Measurements from ENCODE around the gene ZNF423.

DNA sequence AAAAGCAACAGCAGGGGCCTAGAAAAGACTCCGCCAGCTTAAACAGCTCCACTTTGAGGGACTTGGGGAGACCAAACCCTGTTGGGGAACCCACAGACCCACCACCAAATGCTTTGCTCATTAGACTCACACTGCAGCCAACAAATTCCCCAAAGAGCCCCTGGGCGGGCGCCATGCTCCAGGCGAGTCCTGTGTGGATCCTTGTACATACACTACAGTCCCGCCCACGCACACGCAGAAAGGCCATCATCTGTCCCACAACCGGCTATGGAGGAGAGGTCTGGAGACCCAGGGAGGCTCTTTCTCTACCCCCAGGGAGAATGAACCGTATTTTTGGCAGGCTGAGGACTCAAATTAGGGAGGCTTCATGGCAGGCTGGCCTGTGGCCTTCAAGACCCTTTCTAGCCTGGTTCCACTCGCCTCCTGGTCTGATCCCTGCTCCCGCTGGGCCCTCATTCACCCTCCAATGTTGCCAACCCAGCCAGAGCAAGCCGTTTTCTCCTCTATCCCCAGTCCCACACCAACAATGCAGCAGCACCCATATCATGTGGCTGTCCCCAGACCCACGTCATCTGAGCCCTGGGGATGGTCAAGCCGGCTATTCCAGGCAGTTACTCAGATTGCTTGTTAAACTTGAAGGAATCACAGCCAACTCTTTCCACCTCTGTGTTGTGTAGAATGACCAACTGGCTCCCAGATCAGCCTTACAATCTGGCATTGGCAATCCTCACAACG is 27.2 kb downstream of the ZNF423 start:
- TF ChIP-seq EP300 (IDR thresholded peaks at IDR 0.05; ENCODE audit: borderline replicate concordance in 1 of 2, low read depth in 1 of 2, low read length in 1 of 2) = no peak
- TF ChIP-seq POLR2AphosphoS5 (IDR thresholded peaks at IDR 0.05; ENCODE audit: low read depth, low read length) = no peak
- TF ChIP-seq, protein P1, sequence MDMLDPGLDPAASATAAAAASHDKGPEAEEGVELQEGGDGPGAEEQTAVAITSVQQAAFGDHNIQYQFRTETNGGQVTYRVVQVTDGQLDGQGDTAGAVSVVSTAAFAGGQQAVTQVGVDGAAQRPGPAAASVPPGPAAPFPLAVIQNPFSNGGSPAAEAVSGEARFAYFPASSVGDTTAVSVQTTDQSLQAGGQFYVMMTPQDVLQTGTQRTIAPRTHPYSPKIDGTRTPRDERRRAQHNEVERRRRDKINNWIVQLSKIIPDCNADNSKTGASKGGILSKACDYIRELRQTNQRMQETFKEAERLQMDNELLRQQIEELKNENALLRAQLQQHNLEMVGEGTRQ (IDR thresholded peaks at IDR 0.05; ENCODE audit: borderline replicate concordance, low read depth, low read length) = no peak
- TF ChIP-seq RXRA (IDR thresholded peaks at IDR 0.05; ENCODE audit: borderline replicate concordance, low read depth) = no peak
- TF ChIP-seq, protein P2, sequence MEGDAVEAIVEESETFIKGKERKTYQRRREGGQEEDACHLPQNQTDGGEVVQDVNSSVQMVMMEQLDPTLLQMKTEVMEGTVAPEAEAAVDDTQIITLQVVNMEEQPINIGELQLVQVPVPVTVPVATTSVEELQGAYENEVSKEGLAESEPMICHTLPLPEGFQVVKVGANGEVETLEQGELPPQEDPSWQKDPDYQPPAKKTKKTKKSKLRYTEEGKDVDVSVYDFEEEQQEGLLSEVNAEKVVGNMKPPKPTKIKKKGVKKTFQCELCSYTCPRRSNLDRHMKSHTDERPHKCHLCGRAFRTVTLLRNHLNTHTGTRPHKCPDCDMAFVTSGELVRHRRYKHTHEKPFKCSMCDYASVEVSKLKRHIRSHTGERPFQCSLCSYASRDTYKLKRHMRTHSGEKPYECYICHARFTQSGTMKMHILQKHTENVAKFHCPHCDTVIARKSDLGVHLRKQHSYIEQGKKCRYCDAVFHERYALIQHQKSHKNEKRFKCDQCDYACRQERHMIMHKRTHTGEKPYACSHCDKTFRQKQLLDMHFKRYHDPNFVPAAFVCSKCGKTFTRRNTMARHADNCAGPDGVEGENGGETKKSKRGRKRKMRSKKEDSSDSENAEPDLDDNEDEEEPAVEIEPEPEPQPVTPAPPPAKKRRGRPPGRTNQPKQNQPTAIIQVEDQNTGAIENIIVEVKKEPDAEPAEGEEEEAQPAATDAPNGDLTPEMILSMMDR (IDR thresholded peaks at IDR 0.05) = no peak
- no peak for TF ChIP-seq MXI1 (IDR thresholded peaks at IDR 0.05; ENCODE audit: low read depth, low read length)
- TF ChIP-seq, protein P3, sequence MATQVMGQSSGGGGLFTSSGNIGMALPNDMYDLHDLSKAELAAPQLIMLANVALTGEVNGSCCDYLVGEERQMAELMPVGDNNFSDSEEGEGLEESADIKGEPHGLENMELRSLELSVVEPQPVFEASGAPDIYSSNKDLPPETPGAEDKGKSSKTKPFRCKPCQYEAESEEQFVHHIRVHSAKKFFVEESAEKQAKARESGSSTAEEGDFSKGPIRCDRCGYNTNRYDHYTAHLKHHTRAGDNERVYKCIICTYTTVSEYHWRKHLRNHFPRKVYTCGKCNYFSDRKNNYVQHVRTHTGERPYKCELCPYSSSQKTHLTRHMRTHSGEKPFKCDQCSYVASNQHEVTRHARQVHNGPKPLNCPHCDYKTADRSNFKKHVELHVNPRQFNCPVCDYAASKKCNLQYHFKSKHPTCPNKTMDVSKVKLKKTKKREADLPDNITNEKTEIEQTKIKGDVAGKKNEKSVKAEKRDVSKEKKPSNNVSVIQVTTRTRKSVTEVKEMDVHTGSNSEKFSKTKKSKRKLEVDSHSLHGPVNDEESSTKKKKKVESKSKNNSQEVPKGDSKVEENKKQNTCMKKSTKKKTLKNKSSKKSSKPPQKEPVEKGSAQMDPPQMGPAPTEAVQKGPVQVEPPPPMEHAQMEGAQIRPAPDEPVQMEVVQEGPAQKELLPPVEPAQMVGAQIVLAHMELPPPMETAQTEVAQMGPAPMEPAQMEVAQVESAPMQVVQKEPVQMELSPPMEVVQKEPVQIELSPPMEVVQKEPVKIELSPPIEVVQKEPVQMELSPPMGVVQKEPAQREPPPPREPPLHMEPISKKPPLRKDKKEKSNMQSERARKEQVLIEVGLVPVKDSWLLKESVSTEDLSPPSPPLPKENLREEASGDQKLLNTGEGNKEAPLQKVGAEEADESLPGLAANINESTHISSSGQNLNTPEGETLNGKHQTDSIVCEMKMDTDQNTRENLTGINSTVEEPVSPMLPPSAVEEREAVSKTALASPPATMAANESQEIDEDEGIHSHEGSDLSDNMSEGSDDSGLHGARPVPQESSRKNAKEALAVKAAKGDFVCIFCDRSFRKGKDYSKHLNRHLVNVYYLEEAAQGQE (IDR thresholded peaks at IDR 0.05; ENCODE audit: low read depth, low read length) = no peak
- TF ChIP-seq, protein P4, sequence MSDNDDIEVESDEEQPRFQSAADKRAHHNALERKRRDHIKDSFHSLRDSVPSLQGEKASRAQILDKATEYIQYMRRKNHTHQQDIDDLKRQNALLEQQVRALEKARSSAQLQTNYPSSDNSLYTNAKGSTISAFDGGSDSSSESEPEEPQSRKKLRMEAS (IDR thresholded peaks at IDR 0.05; ENCODE audit: low read depth) = no peak
- TF ChIP-seq RFX5 (IDR thresholded peaks at IDR 0.05; ENCODE audit: low read length) = no peak
- no peak for TF ChIP-seq NFIC (IDR thresholded peaks at IDR 0.05; ENCODE audit: borderline replicate concordance)
